AG04450 (cell line): ENCODE data around the gene ZDHHC13. TPM values are rescaled to one million over a fixed set of nuclear protein-coding genes. Genes with fewer than 3 reads are reported as not detected.

Experiments
- CTCF ChIA-PET: fragments of 300-600, 350-600 bp; formaldehyde crosslinking; extraction: SDS; loops from one replicate; lab custom pipeline; 2022; ENCODE audit warnings: antibody characterized with exemption, inconsistent platforms; lab: Charles Lee
- POLR2A ChIA-PET: fragments of 350-600 bp; formaldehyde crosslinking; extraction: SDS; loops from one replicate; lab custom pipeline; 2021; ENCODE audit warnings: antibody characterized with exemption, inconsistent platforms; lab: Yijun Ruan, JAX
- DNase-seq: peaks from one replicate; pipeline ENCODE4 v3.0.0-alpha.2; 2011; ENCODE audit warnings: low read depth, low spot score
- H3K27ac ChIP-seq: one replicate; pipeline ENCODE4 v1.5.1; 2012; ENCODE audit warnings: low read depth, low read length, control low read depth
- H3K27me3 ChIP-seq: one replicate; pipeline ENCODE4 v1.6.0; 2012; ENCODE audit warnings: low read length; ENCODE audit not compliant: control insufficient read depth, insufficient read depth
- H3K4me3 ChIP-seq: 2 replicates; pipeline ENCODE4 v1.5.1; 2011; ENCODE audit warnings: mild to moderate bottlenecking, low read depth, low read length, control low read depth
- H3K9me3 ChIP-seq: 2 replicates; pipeline ENCODE4 v1.5.1; 2012; ENCODE audit warnings: low read length; ENCODE audit not compliant: control insufficient read depth, insufficient read depth
- polyA plus RNA-seq: library from polyadenylated mRNA; depleted of rRNA; stranded (reverse); fragments of >200 nt; gene quantifications from 2 replicates; pipeline ENCODE4 v1.2.3, GENCODE V29; 2011
- TF ChIP-seq, protein P1 (sequence below): IDR thresholded peaks from 2 replicates; pipeline ENCODE4 v1.5.1; 2011; ENCODE audit warnings: low read depth, low read length, control low read depth, inconsistent platforms

ZDHHC13 gene
- polyA plus RNA-seq, 1 experiment: 15.4 TPM

- Histone ChIP-seq H3K9me3 (no peaks in the 10 kb centered on the region), H3K27ac (no peak overlapping the region), H3K4me3 (no peak overlapping the region), H3K27me3 (no peaks in the 10 kb centered on the region)
- TF ChIP-seq, protein P1, sequence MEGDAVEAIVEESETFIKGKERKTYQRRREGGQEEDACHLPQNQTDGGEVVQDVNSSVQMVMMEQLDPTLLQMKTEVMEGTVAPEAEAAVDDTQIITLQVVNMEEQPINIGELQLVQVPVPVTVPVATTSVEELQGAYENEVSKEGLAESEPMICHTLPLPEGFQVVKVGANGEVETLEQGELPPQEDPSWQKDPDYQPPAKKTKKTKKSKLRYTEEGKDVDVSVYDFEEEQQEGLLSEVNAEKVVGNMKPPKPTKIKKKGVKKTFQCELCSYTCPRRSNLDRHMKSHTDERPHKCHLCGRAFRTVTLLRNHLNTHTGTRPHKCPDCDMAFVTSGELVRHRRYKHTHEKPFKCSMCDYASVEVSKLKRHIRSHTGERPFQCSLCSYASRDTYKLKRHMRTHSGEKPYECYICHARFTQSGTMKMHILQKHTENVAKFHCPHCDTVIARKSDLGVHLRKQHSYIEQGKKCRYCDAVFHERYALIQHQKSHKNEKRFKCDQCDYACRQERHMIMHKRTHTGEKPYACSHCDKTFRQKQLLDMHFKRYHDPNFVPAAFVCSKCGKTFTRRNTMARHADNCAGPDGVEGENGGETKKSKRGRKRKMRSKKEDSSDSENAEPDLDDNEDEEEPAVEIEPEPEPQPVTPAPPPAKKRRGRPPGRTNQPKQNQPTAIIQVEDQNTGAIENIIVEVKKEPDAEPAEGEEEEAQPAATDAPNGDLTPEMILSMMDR: no peak
- POLR2A ChIA-PET: no interaction called here
- DNase-seq: no peak
- CTCF ChIA-PET: interaction anchor here (1.0 to 1.7 kb wide), 2 partner anchors 17 to 24 kb away, joined by 5 read pairs; no protein-coding TSS in a partner anchor
These were observed 22.1 kb upstream of the ZDHHC13 start for GRCh38 chr11:19094859-19095258.

GRCh38 chr11:19099093-19099492 lies 17.9 kb upstream of the ZDHHC13 start:
- ChIA-PET POLR2A (no interaction called here), CTCF (no interaction called here)
- H3K27me3 ChIP-seq: no peaks in the 10 kb centered on the region

DNA sequence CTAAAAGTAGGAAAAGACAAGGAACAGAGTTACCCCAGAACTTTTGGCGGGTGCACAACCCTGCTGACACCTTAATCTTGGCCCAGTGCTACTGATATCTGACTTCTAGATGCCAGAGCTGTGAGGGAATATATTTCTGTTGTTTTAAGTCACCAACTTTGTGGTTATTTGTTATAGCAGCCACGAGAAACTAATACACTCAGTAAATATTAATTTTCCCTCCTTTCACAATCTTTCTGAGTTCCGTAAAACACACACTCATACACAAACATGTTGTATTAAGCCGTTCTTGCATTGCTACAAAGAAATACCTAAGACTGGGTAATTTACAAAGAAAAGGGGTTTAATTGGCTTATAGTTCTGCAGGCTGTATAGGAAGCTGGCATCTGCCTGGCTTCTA lies 16.1 kb upstream of the ZDHHC13 start:
- DNase-seq: no peak
- no peak overlapping the region for H3K27ac ChIP-seq
- H3K27me3 ChIP-seq: peaks cover under 1% of the 10 kb centered on the region
- TF ChIP-seq, protein P1: no peak
- ChIA-PET CTCF (no interaction called here), POLR2A (no interaction called here)
- H3K4me3 ChIP-seq: no peak overlapping the region
- no peaks in the 10 kb centered on the region for H3K9me3 ChIP-seq

More at GRCh38 chr11:19099093-19099492, 17.9 kb upstream of the ZDHHC13 start:
- Histone ChIP-seq H3K9me3 (no peaks in the 10 kb centered on the region), H3K4me3 (no peak overlapping the region), H3K27ac (no peak overlapping the region)
- DNase-seq: no peak
- TF ChIP-seq, protein P1: no peak

DNA sequence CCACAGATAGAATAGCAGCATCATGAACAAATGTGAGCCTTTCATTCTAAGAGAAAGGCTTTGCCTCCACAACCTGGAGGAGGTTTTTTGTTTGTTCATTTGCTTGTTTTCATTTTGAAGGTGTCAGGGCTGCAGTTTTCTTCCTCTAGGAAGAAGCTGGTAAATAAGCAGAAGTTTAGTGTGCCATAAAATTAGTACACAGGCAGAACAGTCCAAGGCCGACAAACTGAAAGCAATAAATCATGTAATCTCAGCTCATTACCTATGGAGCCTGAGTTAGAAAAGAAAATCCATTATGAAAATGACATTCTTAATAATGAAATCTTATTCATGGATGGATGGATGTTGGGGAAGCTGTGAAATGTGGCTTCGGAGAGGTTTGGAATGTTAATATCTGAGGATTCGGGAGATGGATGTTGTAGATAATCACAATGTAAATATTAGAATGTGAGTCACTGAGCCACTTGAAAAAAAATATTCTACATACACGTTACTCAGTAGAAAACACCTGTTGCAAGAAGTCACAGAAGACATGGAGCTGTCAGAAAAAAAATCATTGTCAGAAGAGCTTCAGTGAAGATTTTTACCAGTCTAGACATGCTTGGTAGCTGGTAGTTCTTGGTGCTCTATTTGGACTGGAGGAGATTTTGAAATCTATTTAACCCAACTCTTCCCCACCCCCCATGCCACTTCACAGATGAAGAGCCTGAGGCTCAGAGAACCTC lies 15.0 kb upstream of the ZDHHC13 start:
- no peak for DNase-seq
- Histone ChIP-seq H3K4me3 (no peak overlapping the region), H3K27me3 (peaks cover 4% of the 10 kb centered on the region), H3K27ac (no peak overlapping the region), H3K9me3 (no peaks in the 10 kb centered on the region)
- CTCF ChIA-PET: interaction anchor here (1.3 kb wide), 1 partner anchor 31 kb away, joined by 13 read pairs; no protein-coding TSS in a partner anchor
- TF ChIP-seq, protein P1: no peak
- POLR2A ChIA-PET: no interaction called here

GRCh38 chr11:19102521-19102900 lies 14.5 kb upstream of the ZDHHC13 start:
- DNase-seq: no peak
- H3K4me3 ChIP-seq: no peak overlapping the region
- peaks cover 4% of the 10 kb centered on the region for H3K27me3 ChIP-seq
- ChIA-PET POLR2A (no interaction called here), CTCF (interaction anchor here (1.3 kb wide), 1 partner anchor 31 kb away, joined by 13 read pairs; no protein-coding TSS in a partner anchor)
- TF ChIP-seq, protein P1: no peak
- no peak overlapping the region for H3K27ac ChIP-seq
- no peaks in the 10 kb centered on the region for H3K9me3 ChIP-seq
